Measurements from ENCODE around the gene COL5A2.

DNA sequence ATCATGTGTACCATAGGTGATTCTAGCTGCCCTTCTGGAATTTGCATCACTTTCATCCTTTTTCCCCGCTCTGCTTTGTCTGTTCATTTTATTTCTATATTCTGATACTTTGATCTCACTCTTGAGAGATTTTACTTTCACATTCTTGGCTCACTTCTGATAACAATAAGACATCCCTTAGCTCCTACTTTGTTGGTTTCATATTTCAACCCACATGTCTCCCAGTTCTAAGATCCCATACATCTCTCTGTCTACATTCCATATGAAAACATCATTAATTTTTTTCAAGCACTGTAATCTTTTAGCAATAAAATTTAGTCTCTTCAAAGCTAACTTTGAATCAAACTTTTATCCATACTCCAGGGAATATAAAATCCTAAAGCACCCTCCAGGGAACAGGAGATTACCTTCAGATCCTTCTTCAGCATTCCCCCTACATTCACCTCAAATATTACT, 129.8 kb downstream of the COL5A2 start:
- TF ChIP-seq POLR2A (IDR thresholded peaks at IDR 0.05) = no peak
- TF ChIP-seq, protein P1, sequence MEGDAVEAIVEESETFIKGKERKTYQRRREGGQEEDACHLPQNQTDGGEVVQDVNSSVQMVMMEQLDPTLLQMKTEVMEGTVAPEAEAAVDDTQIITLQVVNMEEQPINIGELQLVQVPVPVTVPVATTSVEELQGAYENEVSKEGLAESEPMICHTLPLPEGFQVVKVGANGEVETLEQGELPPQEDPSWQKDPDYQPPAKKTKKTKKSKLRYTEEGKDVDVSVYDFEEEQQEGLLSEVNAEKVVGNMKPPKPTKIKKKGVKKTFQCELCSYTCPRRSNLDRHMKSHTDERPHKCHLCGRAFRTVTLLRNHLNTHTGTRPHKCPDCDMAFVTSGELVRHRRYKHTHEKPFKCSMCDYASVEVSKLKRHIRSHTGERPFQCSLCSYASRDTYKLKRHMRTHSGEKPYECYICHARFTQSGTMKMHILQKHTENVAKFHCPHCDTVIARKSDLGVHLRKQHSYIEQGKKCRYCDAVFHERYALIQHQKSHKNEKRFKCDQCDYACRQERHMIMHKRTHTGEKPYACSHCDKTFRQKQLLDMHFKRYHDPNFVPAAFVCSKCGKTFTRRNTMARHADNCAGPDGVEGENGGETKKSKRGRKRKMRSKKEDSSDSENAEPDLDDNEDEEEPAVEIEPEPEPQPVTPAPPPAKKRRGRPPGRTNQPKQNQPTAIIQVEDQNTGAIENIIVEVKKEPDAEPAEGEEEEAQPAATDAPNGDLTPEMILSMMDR (IDR thresholded peaks at IDR 0.05) = no peak

Measured in heart left ventricle (tissue), 13 donors.